PC-3 (cell line): ENCODE data around the gene UQCR10. TPM values are rescaled to one million over a fixed set of nuclear protein-coding genes. Genes with fewer than 3 reads are reported as not detected.

Experiments
- ATAC-seq: fragments of 200-7000 bp; cut with Tn5 transposase; 2 replicates; pipeline ENCODE4 v1.9.1; 2020; ENCODE audit warnings: mild to moderate bottlenecking, moderate library complexity
- BruUV-seq: library from RNA; stranded (reverse); fragments of 400-500 nt; replicated peaks from 2 replicates; lab custom pipeline; 2021; lab: Mats Ljungman, UMichigan
- CTCF ChIA-PET: fragments of 300-600 bp; sonication (Branson Sonifier 250); formaldehyde crosslinking; loops from one replicate; lab custom pipeline; 2022; ENCODE audit warnings: antibody characterized with exemption; lab: Charles Lee
- POLR2A ChIA-PET: fragments of 300-600 bp; sonication (Branson Sonifier 250); formaldehyde crosslinking; loops from one replicate; lab custom pipeline; 2022; ENCODE audit warnings: antibody characterized with exemption; ENCODE audit not compliant: unreplicated experiment; lab: Charles Lee
- DNase-seq: peaks from one replicate; pipeline ENCODE4 v3.0.0-alpha.2; 2015
- H2AFZ ChIP-seq: fragments of 300-600 bp; sonication (generic); 2 replicates; pipeline ENCODE4 v1.6.0; 2016; ENCODE audit warnings: antibody characterized with exemption, low read length
- H3F3A ChIP-seq: fragments of 300-600 bp; sonication (generic); one replicate; pipeline ENCODE4 v1.6.0; 2017; ENCODE audit warnings: antibody characterized with exemption, low read length, control low read depth, mild to moderate bottlenecking; ENCODE audit not compliant: unreplicated experiment
- H3K27ac ChIP-seq: fragments of 300-600 bp; sonication (generic); 2 replicates; pipeline ENCODE4 v1.5.1; 2016; ENCODE audit warnings: mild to moderate bottlenecking, low read length
- H3K27me3 ChIP-seq: fragments of 300-600 bp; sonication (generic); 2 replicates; pipeline ENCODE4 v1.6.1; 2016; ENCODE audit warnings: low read length, mixed read lengths
- H3K36me3 ChIP-seq: fragments of 300-600 bp; sonication (generic); 2 replicates; pipeline ENCODE4 v1.6.1; 2016; ENCODE audit warnings: low read depth, mixed run types, low read length, mixed read lengths
- H3K4me1 ChIP-seq: fragments of 300-600 bp; sonication (generic); 2 replicates; pipeline ENCODE4 v1.5.1; 2016; ENCODE audit warnings: low read length; ENCODE audit not compliant: insufficient read depth
- H3K4me2 ChIP-seq: fragments of 300-600 bp; sonication (generic); 2 replicates; pipeline ENCODE4 v1.6.0; 2016; ENCODE audit warnings: low read length
- H3K4me3 ChIP-seq: fragments of 300-600 bp; sonication (generic); 2 replicates; pipeline ENCODE4 v1.5.1; 2016; ENCODE audit warnings: mild to moderate bottlenecking, low read length, mixed read lengths
- H3K79me2 ChIP-seq: fragments of 300-600 bp; sonication (generic); 2 replicates; pipeline ENCODE4 v1.6.1; 2017; ENCODE audit warnings: low read length, mixed read lengths
- H3K9ac ChIP-seq: fragments of 300-600 bp; sonication (generic); 2 replicates; pipeline ENCODE4 v1.6.0; 2016; ENCODE audit warnings: mild to moderate bottlenecking, low read length
- H3K9me2 ChIP-seq: fragments of 300-600 bp; sonication (generic); replicated peaks from 2 replicates; pipeline ENCODE4 v1.6.1; 2016; ENCODE audit warnings: mixed run types, low read length, mixed read lengths
- H3K9me3 ChIP-seq: fragments of 300-600 bp; sonication (generic); 2 replicates; pipeline ENCODE4 v1.6.1; 2016; ENCODE audit warnings: low read length, mixed read lengths
- H4K20me1 ChIP-seq: fragments of 300-600 bp; sonication (generic); 2 replicates; pipeline ENCODE4 v1.6.1; 2016; ENCODE audit warnings: low read length, mixed read lengths
- CTCF ChIP-seq: fragments of 300-600 bp; sonication (generic); conservative IDR thresholded peaks from 2 replicates; pipeline ENCODE4 v1.5.1; 2017; ENCODE audit warnings: antibody characterized with exemption, low read depth, mild to moderate bottlenecking, low read length
- EZH2 ChIP-seq: fragments of 300-600 bp; sonication (generic); IDR thresholded peaks from one replicate; pipeline ENCODE4 v1.6.1; 2017; ENCODE audit warnings: antibody characterized with exemption, mild to moderate bottlenecking, low read length; ENCODE audit not compliant: unreplicated experiment
- EZH2phosphoT487 ChIP-seq: fragments of 300-600 bp; sonication (generic); IDR thresholded peaks from 2 replicates; pipeline ENCODE4 v1.6.1; 2018; ENCODE audit warnings: mild to moderate bottlenecking, antibody characterized with exemption, low read length, borderline replicate concordance
- intact Hi-C: fragments of 100-400 bp; cut with micrococcal nuclease; formaldehyde crosslinking; loops from 2 replicates; pipeline ENCODE4 v1.9.0; 2023
- total RNA-seq: library from RNA; depleted of rRNA; stranded (reverse); fragments of >200 nt; gene quantifications from 2 replicates; pipeline ENCODE4 v1.2.3, GENCODE V29; 2014

Gene UQCR10
- total RNA-seq, 1 experiment from 2014 or later, result 196 TPM

- H3K9me3 ChIP-seq, result no peaks in the 10 kb centered on the region
- H4K20me1 ChIP-seq, result no peaks in the 10 kb centered on the region
- no peak overlapping the region for H3K27ac ChIP-seq
- H3K36me3 ChIP-seq, result no peaks in the 10 kb centered on the region
- no peak for ATAC-seq
- no peaks in the 10 kb centered on the region for H3K79me2 ChIP-seq
- no TSS peak for BruUV-seq
- intact Hi-C loops, result no loop called here
- H2AFZ ChIP-seq, result no peak overlapping the region
- no peak overlapping the region for H3K4me2 ChIP-seq
- H3K9ac ChIP-seq, result no peak overlapping the region
- H3K4me1 ChIP-seq, result no peaks in the 10 kb centered on the region
- no peak for TF ChIP-seq EZH2
- TF ChIP-seq CTCF, result no peak
- no peak for TF ChIP-seq EZH2phosphoT487
- H3F3A ChIP-seq, result no peaks in the 10 kb centered on the region
- H3K9me2 ChIP-seq, result no peaks in the 10 kb centered on the region
- H3K27me3 ChIP-seq, result no peaks in the 10 kb centered on the region
- POLR2A ChIA-PET, result no interaction called here
- DNase-seq, result no peak
- H3K4me3 ChIP-seq, result no peak overlapping the region
- CTCF ChIA-PET, result no interaction called here
These were observed 33.6 kb upstream of the UQCR10 start for GRCh38 chr22:29733362-29734201.

DNA sequence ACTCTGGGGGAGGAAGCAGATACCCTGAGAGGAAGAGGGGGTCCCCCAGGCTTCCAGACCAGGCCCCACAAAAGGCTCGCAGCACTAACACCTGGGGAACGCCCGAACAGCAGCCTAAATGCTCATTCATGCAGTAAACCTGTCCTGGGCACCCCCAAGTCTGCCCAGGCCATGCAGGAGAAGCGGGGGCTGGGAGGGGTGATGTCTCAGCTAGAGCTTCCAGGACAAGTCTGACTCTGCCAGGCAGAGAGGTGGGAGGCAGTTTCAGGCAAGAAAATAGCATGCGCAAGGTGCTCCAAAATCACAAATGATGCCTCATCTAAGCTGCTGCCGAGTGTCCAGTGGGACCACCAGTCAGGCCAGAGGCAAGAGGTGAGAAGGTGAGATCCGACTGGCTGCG is 32.8 kb upstream of the UQCR10 start:
- Histone ChIP-seq H3K27me3 (no peaks in the 10 kb centered on the region), H3K9ac (no peak overlapping the region), H3K27ac (no peak overlapping the region), H3K9me2 (no peaks in the 10 kb centered on the region), H3K4me3 (no peak overlapping the region), H3F3A (no peaks in the 10 kb centered on the region), H2AFZ (no peak overlapping the region), H3K9me3 (no peaks in the 10 kb centered on the region), H3K36me3 (no peaks in the 10 kb centered on the region), H3K79me2 (no peaks in the 10 kb centered on the region), H3K4me1 (no peaks in the 10 kb centered on the region), H4K20me1 (no peaks in the 10 kb centered on the region), H3K4me2 (no peak overlapping the region)
- BruUV-seq, result no TSS peak
- POLR2A ChIA-PET, result no interaction called here
- ATAC-seq (no peak), DNase-seq (no peak)
- intact Hi-C loops, result no loop called here
- TF ChIP-seq EZH2phosphoT487 (no peak), CTCF (no peak), EZH2 (no peak)
- CTCF ChIA-PET, result no interaction called here

- Histone ChIP-seq H3F3A (no peaks in the 10 kb centered on the region), H2AFZ (no peak overlapping the region), H3K4me1 (no peaks in the 10 kb centered on the region), H3K4me3 (no peak overlapping the region), H3K79me2 (no peaks in the 10 kb centered on the region), H3K9me2 (no peaks in the 10 kb centered on the region), H3K4me2 (no peak overlapping the region), H3K27ac (no peak overlapping the region), H3K9ac (no peak overlapping the region), H3K27me3 (no peaks in the 10 kb centered on the region), H4K20me1 (no peaks in the 10 kb centered on the region), H3K9me3 (no peaks in the 10 kb centered on the region), H3K36me3 (no peaks in the 10 kb centered on the region)
- TF ChIP-seq EZH2phosphoT487 (no peak), EZH2 (no peak), CTCF (no peak)
- ChIA-PET CTCF (no interaction called here), POLR2A (no interaction called here)
- intact Hi-C loops, result no loop called here
- DNase-seq, result no peak
- no TSS peak for BruUV-seq
- ATAC-seq, result no peak
These were observed 32.3 kb upstream of the UQCR10 start for GRCh38 chr22:29734838-29735237.
